ENCODE data around the gene HDLBP.

DNA sequence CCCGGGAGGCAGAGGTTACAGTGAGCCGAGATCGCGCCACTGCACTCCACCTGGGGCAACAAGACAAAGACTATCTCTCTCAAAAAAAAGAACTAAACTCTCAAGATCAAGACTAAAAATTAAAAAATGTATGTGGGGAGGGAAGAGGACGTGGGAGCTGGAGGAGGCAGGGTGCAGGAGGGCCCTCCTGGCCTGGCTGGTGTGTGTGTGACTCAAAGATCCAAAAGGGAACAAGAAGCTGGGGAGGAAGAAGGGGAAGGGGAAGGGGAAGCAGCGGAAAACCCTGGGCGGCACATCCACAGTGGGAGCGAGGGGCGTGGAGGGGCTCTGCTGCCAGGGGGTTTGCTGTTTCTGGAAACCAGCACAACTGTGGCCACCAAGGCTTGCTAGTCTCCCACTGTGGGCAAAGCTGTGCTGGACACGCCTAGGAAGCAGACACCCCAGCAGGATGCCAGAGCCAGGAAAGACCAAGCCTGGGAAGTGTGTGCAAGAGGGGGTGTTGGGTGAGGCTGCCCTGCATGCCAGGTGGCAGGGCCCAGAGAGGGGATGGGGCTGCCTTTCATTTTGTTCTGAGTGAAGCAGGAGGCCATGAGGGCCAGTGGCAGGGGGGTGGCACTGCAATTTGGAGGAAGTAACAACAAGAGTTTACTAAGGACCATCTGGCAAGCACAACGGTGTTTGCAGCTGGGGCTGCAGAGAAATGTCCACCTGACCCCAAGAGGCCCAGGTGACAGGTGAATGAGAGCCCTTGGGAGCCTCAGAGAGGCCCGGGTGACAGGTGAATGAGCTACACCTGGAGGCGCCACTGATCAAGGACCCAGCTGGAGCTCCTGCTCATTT is 82.5 kb downstream of the HDLBP start:
- no peak for TF ChIP-seq GATA3 (IDR thresholded peaks at IDR 0.05; ENCODE audit: low read depth, low read length)
- TF ChIP-seq GATA2 (IDR thresholded peaks at IDR 0.05; ENCODE audit: low read depth, low read length): no peak

Measured in SH-SY5Y (cell line).